Fibroblast of lung (primary cell): Measurements from ENCODE around the gene CLIC5.

Source experiments
- EZH2 ChIP-seq: IDR thresholded peaks from 2 replicates; pipeline ENCODE4 v1.5.1; 2012; ENCODE audit warnings: low read length, control low read depth, mild to moderate bottlenecking; ENCODE audit errors: missing control alignments
- TF ChIP-seq, protein P1 (sequence below), 2 donors: IDR thresholded peaks in 1 of 2; conservative IDR thresholded peaks in 1 of 2; 1 replicate in 1 of 2; 2 replicates in 1 of 2; pipeline ENCODE4 v1.5.1; 2011 to 2012; ENCODE audit warnings: low read length in 2 of 2, control low read depth in 1 of 2, inconsistent platforms in 1 of 2, low read depth in 1 of 2, mild to moderate bottlenecking in 1 of 2

DNA sequence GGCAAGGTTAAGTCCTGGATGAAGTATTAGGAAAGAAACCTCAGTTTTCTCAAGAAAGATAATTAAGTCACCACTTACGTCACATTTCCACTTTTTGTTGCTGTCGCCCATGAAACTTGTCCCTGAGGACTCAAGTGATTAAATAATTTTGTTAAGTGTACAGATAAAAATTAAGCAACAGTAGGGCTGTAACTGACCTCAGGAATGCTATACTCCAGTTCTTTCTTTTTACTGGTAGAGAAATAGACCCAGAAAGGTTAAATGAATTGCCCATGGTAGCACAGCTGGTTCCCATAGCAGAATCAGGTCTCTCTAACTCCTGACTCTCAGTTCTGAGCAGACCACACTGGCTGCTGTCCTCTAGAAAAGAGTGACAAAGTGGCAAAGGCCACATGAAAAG lies 54.5 kb downstream of the CLIC5 start:
- TF ChIP-seq, protein P1, sequence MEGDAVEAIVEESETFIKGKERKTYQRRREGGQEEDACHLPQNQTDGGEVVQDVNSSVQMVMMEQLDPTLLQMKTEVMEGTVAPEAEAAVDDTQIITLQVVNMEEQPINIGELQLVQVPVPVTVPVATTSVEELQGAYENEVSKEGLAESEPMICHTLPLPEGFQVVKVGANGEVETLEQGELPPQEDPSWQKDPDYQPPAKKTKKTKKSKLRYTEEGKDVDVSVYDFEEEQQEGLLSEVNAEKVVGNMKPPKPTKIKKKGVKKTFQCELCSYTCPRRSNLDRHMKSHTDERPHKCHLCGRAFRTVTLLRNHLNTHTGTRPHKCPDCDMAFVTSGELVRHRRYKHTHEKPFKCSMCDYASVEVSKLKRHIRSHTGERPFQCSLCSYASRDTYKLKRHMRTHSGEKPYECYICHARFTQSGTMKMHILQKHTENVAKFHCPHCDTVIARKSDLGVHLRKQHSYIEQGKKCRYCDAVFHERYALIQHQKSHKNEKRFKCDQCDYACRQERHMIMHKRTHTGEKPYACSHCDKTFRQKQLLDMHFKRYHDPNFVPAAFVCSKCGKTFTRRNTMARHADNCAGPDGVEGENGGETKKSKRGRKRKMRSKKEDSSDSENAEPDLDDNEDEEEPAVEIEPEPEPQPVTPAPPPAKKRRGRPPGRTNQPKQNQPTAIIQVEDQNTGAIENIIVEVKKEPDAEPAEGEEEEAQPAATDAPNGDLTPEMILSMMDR (conservative IDR thresholded peaks at IDR 0.05 in 1 of 2, IDR thresholded peaks at IDR 0.05 in 1 of 2; ENCODE audit: low read depth in 1 of 2, low read length in 2 of 2): no peak
- no peak for TF ChIP-seq EZH2
